Colonic mucosa (tissue), 4 donors: ENCODE data around the gene C1orf226. TPM values are rescaled to one million over a fixed set of nuclear protein-coding genes. Genes with fewer than 3 reads are reported as not detected.

Experiments
- DNase-seq: peaks from one replicate; pipeline ENCODE4 v3.0.0-alpha.2; 2020
- H3K27ac ChIP-seq: fragments of 200-600 bp; one replicate; pipeline ENCODE4 v1.8.0; 2021
- H3K27me3 ChIP-seq: fragments of 200-600 bp; one replicate; pipeline ENCODE4 v1.8.0; 2021
- H3K36me3 ChIP-seq: fragments of 200-600 bp; one replicate; pipeline ENCODE4 v1.8.0; 2021
- H3K4me1 ChIP-seq: fragments of 200-600 bp; one replicate; pipeline ENCODE4 v1.8.0; 2021; ENCODE audit warnings: mild to moderate bottlenecking
- H3K4me3 ChIP-seq: fragments of 200-600 bp; one replicate; pipeline ENCODE4 v1.8.0; 2021
- H3K9ac ChIP-seq, 2 donors: one replicate each; pipeline ENCODE4 v1.7.0; 2013; ENCODE audit warnings: control low read depth in 2 of 2, low read depth in 2 of 2, low read length in 2 of 2
- H3K9me3 ChIP-seq: fragments of 200-600 bp; one replicate; pipeline ENCODE4 v1.8.0; 2021
- CTCF ChIP-seq: fragments of 200-600 bp; IDR thresholded peaks from one replicate; pipeline ENCODE4 v1.8.0; 2022; ENCODE audit warnings: antibody characterized with exemption, mild to moderate bottlenecking
- intact Hi-C: fragments of 100-400 bp; cut with DNase I; formaldehyde crosslinking; loops from one replicate; pipeline ENCODE4 v1.14.1; 2022
- total RNA-seq, 2 donors: library from RNA; stranded (reverse); fragmentation: NEBNext Ultra II Directional in 1 of 2; extraction: Animal tissue kit (Norgen Biotek cat#: 25700) in 1 of 2; gene quantifications; one replicate each; pipeline ENCODE4 v1.2.1, GENCODE V29; 2021
- donor health status: healthy.
- donor health status: DM: no; HTN: no; CAD: no.
- donor health status: DM: no; HTN: no; CAD: no.

The C1orf226 gene
- total RNA-seq, 2 donors from 2014 or later = 26.9 to 54.0 TPM

DNA sequence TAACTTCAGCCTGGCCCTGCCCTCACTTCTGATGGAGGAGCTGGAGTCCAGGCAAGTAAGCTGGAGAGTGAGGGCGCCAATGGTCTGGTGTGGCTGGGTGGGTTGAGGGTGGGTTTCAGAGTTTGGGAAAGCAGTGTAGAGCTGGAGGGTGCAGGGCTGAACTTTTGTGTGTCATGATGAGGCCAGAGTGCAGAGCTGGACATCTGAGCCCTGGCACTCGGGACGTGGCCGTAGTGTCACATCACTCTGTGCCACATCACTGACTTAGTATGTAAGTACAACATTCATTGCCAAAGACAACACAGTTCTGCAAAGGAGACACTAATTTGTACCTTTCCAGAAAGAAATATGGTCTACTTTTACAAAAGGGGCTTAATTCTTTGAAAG lies 20.7 kb upstream of the C1orf226 start:
- Histone ChIP-seq H3K4me1 (no peaks in the 10 kb centered on the region), H3K4me3 (peak overlapping the region; percentile 1), H3K27ac (peak overlapping the region; percentile 43), H3K36me3 (no peaks in the 10 kb centered on the region), H3K9ac (no peak overlapping the region), H3K27me3 (no peaks in the 10 kb centered on the region), H3K9me3 (no peaks in the 10 kb centered on the region)
- intact Hi-C loops = no loop called here
- no peak for DNase-seq
- TF ChIP-seq CTCF = no peak

- Histone ChIP-seq H3K27me3 (no peaks in the 10 kb centered on the region), H3K27ac (no peak overlapping the region), H3K36me3 (no peaks in the 10 kb centered on the region), H3K4me3 (no peak overlapping the region), H3K9me3 (no peaks in the 10 kb centered on the region), H3K9ac (no peak overlapping the region), H3K4me1 (no peaks in the 10 kb centered on the region)
- DNase-seq = no peak
- intact Hi-C loops = no loop called here
- no peak for TF ChIP-seq CTCF
Measured at GRCh38 chr1:162361349-162361748, 20.2 kb upstream of the C1orf226 start.

DNA sequence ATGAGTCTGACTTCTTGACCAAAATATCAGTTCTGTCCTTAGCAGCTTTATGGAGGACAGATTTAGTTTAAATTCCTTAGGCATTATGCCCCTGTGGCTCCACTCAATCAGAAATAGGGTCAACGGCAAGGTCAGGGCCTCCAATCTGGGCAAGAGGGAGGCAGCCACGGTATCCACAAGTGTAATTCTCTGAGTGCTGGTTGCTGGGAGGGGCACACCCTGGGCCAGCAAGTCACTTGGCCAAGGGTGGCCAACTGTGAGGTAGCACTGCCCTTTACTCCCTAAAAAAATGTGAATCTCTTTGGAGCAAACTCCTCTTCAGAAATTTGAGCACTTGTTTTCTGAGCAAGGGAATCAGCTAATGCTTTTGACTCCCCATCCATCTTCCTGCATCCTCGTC lies 17.7 kb upstream of the C1orf226 start:
- no peak for DNase-seq
- Histone ChIP-seq H3K27ac (no peak overlapping the region), H3K9ac (no peak overlapping the region), H3K4me1 (no peaks in the 10 kb centered on the region), H3K4me3 (no peak overlapping the region), H3K9me3 (no peaks in the 10 kb centered on the region), H3K27me3 (no peaks in the 10 kb centered on the region), H3K36me3 (no peaks in the 10 kb centered on the region)
- intact Hi-C loops = no loop called here
- TF ChIP-seq CTCF = no peak

GRCh38 chr1:162364498-162364897 lies 17.0 kb upstream of the C1orf226 start:
- intact Hi-C loops = no loop called here
- no peaks in the 10 kb centered on the region for H3K9me3 ChIP-seq

DNA sequence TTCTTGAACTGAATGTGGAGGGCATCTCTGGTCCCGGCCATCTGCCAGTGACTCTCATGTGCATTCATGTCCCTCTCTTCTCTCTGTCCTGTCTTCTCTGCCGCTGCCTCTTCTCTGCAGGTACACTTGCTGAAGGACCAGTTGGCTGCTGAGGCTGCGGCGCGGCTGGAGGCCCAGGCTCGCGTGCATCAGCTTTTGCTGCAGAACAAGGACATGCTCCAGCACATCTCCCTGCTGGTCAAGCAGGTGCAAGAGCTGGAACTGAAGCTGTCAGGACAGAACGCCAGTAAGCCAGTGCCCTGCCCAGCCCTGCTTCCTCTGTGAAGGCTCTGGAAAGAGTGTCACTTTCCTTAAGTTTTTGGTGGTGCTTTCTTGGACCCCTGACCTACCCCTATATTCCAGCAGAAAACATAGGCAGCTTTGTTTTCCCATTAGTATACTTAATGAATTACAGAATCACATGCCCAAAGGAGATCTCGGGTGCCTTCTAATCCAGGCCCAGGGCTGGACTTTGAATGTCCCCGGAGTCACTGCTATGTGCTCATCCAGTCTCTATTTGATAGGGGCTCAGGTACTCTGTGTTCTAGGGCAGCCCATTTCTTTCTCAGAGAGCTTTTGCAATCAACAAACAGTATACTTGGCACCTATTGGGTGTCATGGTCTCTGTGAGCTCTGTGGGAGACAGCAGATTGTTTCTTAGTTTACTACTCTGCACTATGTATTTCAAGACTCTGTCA lies 16.1 kb upstream of the C1orf226 start:
- Histone ChIP-seq H3K9ac (no peak overlapping the region), H3K27ac (no peak overlapping the region), H3K9me3 (no peaks in the 10 kb centered on the region), H3K27me3 (no peaks in the 10 kb centered on the region), H3K4me3 (no peak overlapping the region), H3K36me3 (no peaks in the 10 kb centered on the region), H3K4me1 (no peaks in the 10 kb centered on the region)
- intact Hi-C loops = no loop called here
- no peak for DNase-seq
- TF ChIP-seq CTCF = no peak

More at GRCh38 chr1:162364498-162364897, 17.0 kb upstream of the C1orf226 start:
- no peak overlapping the region for H3K27ac ChIP-seq
- H3K36me3 ChIP-seq = no peaks in the 10 kb centered on the region
- H3K27me3 ChIP-seq = no peaks in the 10 kb centered on the region
- no peak overlapping the region for H3K9ac ChIP-seq
- DNase-seq = no peak
- TF ChIP-seq CTCF = no peak
- H3K4me3 ChIP-seq = no peak overlapping the region
- H3K4me1 ChIP-seq = no peaks in the 10 kb centered on the region
